HG03520 (cell line): ENCODE data around the gene MRPS25.
A peak's percentile ranks its signal among the peaks of the same experiment; 100 is the strongest.

Experiments used
- ATAC-seq: cut with Tn5 transposase; IDR thresholded peaks from one replicate; pipeline ENCODE4 v1.9.1; 2021; ENCODE audit warnings: mild to moderate bottlenecking, moderate library complexity; ENCODE audit not compliant: unreplicated experiment

The MRPS25 gene

DNA sequence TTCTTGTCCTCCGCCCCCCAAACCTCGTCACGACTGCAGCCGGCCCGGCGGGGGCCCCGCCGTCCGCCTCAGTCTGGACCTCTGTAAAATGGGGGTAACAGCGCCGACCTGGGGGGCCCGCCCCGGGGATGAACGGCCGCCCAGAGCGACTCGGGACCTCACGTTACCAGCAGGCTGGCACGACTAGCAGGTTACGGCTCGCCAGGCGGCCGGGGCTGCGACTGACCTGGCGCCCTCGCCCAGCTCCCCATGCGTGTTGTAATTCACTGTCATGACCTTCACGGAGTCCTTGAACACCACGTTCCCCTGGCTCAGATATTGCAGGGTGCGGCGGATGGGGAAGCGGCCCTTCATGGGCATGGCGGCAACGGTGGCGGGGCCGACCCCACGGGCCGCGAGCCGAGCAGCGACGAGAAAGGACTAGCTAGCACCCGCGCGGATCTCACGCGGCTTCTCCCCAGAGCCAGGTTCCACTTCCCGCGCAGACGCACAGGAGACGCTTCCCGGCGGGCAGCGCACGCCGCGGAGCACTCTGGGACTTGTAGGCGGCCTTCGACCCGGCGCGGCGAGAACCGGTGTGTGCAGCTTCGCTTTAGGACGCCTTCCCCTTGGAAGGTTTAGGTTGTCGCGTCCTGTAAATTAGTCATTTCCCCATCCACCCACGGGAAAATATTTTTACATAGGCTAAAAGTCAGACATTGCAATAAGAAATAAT lies at the start of gene MRPS25:
Gene MRPS25, minus strand, starts transcription at position 481 of the 715 bp plus-strand sequence. Its CDS starts 121 bp downstream, at position 360.
- ATAC-seq = peak; percentile 94

DNA sequence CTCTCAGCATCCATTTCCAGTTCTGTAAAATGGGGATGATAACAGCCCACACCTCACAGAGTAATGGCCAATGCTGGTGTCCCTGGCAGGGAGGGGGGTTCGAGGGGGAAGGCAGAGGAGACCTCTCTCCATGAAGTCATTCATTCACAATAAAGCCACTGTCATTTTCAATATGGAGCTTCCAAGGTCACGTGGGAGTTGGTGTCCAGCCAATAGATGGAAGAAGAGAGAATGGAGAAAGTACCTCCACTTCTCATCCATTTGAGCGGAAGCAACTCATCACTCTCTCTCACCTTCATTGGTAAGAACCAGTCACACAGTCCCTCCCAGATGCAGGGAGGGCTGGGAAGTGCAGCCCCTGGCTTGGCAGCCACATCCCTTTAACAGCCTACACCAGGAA lies 48.8 kb upstream of the MRPS25 start:
- no peak for ATAC-seq

- no peak for ATAC-seq
These were observed 48.4 kb upstream of the MRPS25 start for GRCh38 chr3:15113471-15113870.

DNA sequence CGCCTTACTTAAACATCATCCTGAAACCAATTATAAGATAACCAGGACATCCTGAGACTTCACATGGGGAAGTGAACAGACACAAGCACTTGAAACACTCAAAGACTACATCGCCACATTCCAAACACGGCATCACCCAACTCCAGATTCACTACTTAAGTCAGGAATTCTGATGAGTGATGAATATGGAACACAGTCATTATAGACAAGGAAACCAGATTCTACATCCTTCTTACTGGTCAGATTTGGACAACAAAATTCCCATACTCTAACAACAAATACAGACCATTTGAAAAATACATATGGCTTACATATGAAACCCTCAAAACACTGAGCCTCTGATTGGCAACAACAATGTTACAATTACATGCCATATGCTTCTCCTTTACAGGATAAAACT lies 46.9 kb upstream of the MRPS25 start:
- ATAC-seq = no peak

- no peak for ATAC-seq
These were observed 45.1 kb upstream of the MRPS25 start for GRCh38 chr3:15110206-15110605.

DNA sequence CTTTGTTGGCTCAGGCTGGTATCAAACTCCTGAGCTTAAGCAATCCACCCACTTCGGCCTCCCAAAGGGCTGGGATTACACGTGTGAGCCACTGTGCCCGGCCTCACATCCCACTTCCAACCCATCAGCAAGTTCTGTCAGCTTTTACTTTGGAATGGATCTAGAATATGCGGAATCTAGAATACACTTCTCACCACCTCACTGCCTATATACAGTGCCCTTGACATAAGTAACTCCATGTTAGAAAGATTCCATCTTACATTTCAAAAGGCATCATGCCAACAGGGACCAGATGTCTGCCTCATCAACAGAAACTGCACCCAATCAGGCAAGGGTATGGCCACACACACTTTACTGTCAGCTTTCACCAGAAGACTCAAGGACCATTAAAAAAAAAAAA lies 43.8 kb upstream of the MRPS25 start:
- no peak for ATAC-seq

GRCh38 chr3:15108082-15108545 lies 43.0 kb upstream of the MRPS25 start:
- ATAC-seq = peak; percentile 85

GRCh38 chr3:15107075-15107947 lies 42.2 kb upstream of the MRPS25 start:
- ATAC-seq = no peak

GRCh38 chr3:15102836-15103235 lies 37.7 kb upstream of the MRPS25 start:
- ATAC-seq = no peak

- no peak for ATAC-seq
These were observed 37.1 kb upstream of the MRPS25 start for GRCh38 chr3:15102256-15102655.

GRCh38 chr3:15099364-15100098 lies 34.4 kb upstream of the MRPS25 start:
- ATAC-seq = peak; percentile 6

GRCh38 chr3:15098503-15099363 lies 33.6 kb upstream of the MRPS25 start, which contains the start of gene RBSN:
RBSN (minus strand) TSS chr3:15099148; CDS start chr3:15096120, 3,028 bp downstream.
- ATAC-seq = peak; percentile 88

DNA sequence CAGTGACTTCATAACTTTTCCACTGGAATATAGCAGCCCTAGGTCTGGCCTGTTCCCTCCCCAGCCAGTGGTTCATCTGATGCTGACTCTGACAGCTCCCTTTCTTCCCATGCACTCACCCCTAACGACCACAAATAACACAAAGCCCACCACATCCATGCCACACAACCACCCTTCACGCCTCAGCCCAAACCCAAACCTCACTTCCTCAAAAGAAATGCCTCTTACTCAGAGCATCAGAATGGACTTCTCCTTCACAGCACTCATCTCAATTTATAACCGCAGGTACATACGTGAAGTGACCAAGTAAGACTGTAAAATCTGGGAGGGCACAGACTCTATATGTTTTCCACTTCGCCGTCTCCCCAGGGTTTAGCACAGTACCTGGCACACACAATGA lies 32.8 kb upstream of the MRPS25 start:
- no peak for ATAC-seq

DNA sequence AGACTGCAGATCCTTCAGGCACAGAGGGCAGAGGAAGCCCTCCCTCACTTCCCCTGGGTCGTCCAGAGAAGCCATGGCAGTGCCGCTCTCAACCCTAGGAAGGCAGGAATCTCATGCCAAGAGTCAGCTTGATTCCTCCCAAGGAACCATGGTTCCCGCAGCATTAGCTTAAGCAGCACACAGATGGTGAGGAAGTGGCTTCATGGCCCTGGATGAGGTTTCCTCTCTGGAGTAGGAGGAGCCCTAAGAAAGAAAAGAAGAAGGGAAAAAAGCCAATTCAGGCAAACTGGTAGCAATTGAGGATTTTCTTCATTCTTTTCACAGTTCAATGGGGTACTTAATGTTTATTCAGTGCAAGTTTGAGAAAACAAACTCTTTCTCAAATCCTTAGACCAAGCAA lies 30.9 kb upstream of the MRPS25 start:
- no peak for ATAC-seq

GRCh38 chr3:15094187-15094875 lies 29.2 kb upstream of the MRPS25 start:
- no peak for ATAC-seq

DNA sequence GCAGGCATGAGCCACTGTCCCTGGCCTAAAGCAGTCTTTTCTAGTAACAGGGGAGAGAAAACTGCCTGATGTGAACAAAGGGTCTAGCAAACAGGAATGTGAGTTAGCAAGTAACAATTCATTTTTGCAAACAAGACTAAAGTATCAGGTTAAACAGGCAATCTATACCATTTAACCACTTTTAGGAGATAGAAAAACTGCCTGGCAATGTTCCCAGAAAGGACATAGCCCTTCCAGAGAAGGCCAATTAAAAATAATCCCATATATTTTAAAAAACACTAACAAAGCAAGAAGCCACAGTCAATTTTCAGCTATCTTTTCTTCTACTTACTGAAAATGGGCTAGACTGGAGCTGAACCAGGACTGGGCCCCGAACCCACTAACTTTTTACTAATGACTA lies 27.6 kb upstream of the MRPS25 start:
- no peak for ATAC-seq

DNA sequence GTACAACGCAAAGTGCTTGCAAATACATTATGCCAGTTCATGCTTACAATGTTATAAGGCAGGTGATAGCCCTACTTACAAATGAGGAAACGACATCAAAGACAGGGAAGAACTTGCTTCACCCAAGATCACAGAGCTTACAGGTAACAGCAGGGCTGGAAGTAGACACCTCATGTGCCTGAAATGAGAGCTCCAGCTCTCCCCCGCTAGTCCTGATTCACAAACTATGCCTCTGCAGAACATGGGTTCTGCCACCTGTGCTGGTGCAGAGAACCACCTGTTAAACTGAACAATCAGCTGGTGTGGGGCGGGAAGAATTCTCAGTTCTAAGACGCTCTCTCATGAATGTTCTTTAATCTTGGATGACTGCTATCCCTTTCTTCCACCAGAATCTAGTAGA lies 26.5 kb upstream of the MRPS25 start:
- ATAC-seq = no peak

GRCh38 chr3:15089201-15089600 lies 24.1 kb upstream of the MRPS25 start:
- no peak for ATAC-seq

GRCh38 chr3:15086699-15087098 lies 21.6 kb upstream of the MRPS25 start:
- no peak for ATAC-seq

DNA sequence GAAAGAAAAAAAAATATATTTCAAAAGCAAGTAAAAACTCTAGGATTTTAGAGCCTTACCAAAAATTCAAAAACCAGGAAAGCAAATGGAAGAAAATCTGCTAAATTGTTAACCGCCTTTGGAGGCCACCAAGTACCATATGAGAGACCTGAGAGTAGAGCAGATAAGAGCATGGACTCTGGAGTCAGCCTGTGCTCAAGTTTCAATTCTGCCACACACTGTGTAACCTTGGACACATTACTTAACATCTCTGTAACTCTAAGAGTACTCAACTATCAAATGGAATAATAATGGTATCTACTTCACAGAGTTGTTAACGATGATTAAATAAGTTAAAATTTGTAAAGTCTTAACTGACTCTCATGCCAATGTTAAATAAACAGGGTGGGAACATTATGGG lies 21.1 kb upstream of the MRPS25 start:
- no peak for ATAC-seq
